Esophagus squamous epithelium (tissue), 5 donors: Measurements from ENCODE around the gene CCDC171. TPM values are rescaled to one million over a fixed set of nuclear protein-coding genes. Genes with fewer than 3 reads are reported as not detected.

Experiments
- DNase-seq: peaks from one replicate; lab custom pipeline; 2025; lab: John Stamatoyannopoulos, UW
- H3K27ac ChIP-seq, 4 donors: fragments of 200-600 bp; sonication (generic); one replicate each; pipeline ENCODE4 v1.5.1; 2016 to 2019; ENCODE audit warnings: mild to moderate bottlenecking in 1 of 4
- H3K27me3 ChIP-seq, 4 donors: fragments of 200-600 bp; sonication (generic); 1 replicate in 3 of 4; 2 replicates in 1 of 4; pipeline versions ENCODE4 v1.5.1 to v1.6.0; 2017 to 2021; ENCODE audit warnings: antibody characterized with exemption in 1 of 4
- H3K36me3 ChIP-seq, 3 donors: fragments of 200-600 bp; sonication (generic); one replicate each; pipeline ENCODE4 v1.5.1; 2016 to 2019
- H3K4me1 ChIP-seq, 3 donors: fragments of 200-600 bp; sonication (generic); one replicate each; pipeline ENCODE4 v1.5.1; 2017 to 2019
- H3K4me3 ChIP-seq, 4 donors: fragments of 200-600 bp; sonication (generic); 1 replicate in 3 of 4; 2 replicates in 1 of 4; pipeline ENCODE4 v1.5.1; 2016 to 2019; ENCODE audit warnings: mild to moderate bottlenecking in 2 of 4, moderate library complexity in 1 of 4
- H3K9me3 ChIP-seq, 3 donors: fragments of 200-600 bp; sonication (generic); one replicate each; pipeline ENCODE4 v1.5.1; 2016 to 2019
- POLR2A ChIP-seq, 4 donors: fragments of 450-650 bp; IDR thresholded peaks; one replicate each; pipeline ENCODE4 v1.6.1; 2017; ENCODE audit warnings: antibody characterized with exemption in 4 of 4, mild to moderate bottlenecking in 4 of 4, moderate library complexity in 3 of 4
- WGBS, 2 donors: methylation state at CpG; one replicate each; pipeline ENCODE4 v1.1.5; 2018; 5-methylcytosine and 5-hydroxymethylcytosine counted together
- intact Hi-C: fragments of 100-400 bp; cut with DNase I; formaldehyde crosslinking; loops from one replicate; pipeline ENCODE4 v1.15.0; 2022
- total RNA-seq, 4 donors: library from RNA; depleted of rRNA; stranded (reverse); fragments of >200 nt; gene quantifications; one replicate each; pipeline ENCODE4 v1.1.0, GENCODE V29; 2016
- TF ChIP-seq, protein P1 (sequence below), 6 experiments: fragments of 450-650 bp in 4 of 6; fragments of 200-600 bp in 2 of 6; sonication (generic) in 2 of 6; IDR thresholded peaks; one replicate each; pipeline ENCODE4 v1.5.1; 2016 to 2019; ENCODE audit warnings: antibody characterized with exemption in 6 of 6, mild to moderate bottlenecking in 4 of 6, moderate library complexity in 4 of 6
- donor health status: DM: yes; HTN: yes; CAD: no.

CCDC171 gene
- total RNA-seq, 4 donors from 2014 or later = 0.53 to 2.9 (median 1.6) TPM

DNA sequence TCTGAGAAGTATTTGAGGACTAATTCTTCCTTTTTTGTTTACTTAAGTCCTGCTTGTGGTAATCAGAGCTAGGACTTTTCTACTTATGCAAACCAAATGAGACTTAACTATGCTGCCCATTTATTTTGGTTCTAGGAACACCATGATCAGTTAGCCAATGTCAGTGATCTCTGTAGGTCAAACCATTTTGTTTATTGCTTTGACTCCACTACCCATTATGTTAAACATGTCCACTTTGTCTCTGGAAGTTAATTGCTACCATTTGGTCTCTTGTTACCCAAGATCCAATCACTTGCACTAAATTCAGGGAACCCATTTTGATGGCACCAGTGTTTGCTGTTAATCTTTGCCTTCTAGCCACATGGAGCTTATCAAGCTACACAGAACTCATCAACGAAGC, 161.9 kb downstream of the CCDC171 start:
- no peak for DNase-seq
- no peak for TF ChIP-seq POLR2A (IDR thresholded peaks at IDR 0.05)
- TF ChIP-seq, protein P1, sequence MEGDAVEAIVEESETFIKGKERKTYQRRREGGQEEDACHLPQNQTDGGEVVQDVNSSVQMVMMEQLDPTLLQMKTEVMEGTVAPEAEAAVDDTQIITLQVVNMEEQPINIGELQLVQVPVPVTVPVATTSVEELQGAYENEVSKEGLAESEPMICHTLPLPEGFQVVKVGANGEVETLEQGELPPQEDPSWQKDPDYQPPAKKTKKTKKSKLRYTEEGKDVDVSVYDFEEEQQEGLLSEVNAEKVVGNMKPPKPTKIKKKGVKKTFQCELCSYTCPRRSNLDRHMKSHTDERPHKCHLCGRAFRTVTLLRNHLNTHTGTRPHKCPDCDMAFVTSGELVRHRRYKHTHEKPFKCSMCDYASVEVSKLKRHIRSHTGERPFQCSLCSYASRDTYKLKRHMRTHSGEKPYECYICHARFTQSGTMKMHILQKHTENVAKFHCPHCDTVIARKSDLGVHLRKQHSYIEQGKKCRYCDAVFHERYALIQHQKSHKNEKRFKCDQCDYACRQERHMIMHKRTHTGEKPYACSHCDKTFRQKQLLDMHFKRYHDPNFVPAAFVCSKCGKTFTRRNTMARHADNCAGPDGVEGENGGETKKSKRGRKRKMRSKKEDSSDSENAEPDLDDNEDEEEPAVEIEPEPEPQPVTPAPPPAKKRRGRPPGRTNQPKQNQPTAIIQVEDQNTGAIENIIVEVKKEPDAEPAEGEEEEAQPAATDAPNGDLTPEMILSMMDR (IDR thresholded peaks at IDR 0.05) = no peak
- intact Hi-C loops = no loop called here
- peaks cover 0 to 6% (median 0%) of the 10 kb centered on the region in 3 donors for H3K36me3 ChIP-seq
- no peak overlapping the region for H3K4me3 ChIP-seq
- 73 to 78% methylated on average over 1 of the region's 1 CpG for WGBS, 2 donors
- H3K27ac ChIP-seq = no peak overlapping the region
- no peaks in the 10 kb centered on the region for H3K9me3 ChIP-seq
- H3K27me3 ChIP-seq = no peaks in the 10 kb centered on the region
- H3K4me1 ChIP-seq = no peaks in the 10 kb centered on the region

DNA sequence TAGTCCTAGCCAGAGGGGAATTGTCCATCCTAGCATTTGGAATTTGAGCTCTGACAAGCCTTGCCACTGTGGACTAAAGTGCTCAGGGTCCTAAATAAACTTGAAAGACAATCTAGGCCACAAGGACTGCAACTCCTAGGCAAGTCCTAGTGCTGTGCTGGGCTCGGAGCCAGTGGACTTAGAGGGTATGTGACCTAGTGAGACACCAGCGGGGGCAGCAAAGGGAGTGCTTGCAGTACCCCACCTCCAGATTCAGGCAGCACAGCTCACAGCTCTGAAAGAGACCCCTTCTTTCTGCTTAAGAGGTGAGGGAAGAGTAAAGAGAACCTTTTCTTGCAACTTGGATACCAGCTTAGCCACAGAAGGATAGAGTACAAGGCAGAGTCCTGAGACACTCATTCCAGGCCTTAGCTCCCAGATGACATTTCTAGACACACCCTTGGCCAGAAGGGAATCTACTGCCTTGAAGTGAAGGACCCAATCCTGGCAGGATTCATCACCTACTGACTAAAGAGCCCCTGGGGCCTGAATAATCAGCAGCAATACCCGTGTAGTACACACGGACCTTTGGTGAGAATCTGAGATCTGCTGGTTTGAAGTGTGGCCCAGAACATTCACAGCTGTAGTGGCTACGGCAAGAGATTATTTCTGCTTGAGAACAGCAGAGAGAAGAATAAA, 164.6 kb downstream of the CCDC171 start:
- Histone ChIP-seq H3K27ac (no peak overlapping the region), H3K4me3 (no peak overlapping the region), H3K9me3 (no peaks in the 10 kb centered on the region), H3K4me1 (no peaks in the 10 kb centered on the region), H3K27me3 (no peaks in the 10 kb centered on the region), H3K36me3 (peaks cover 0 to 6% (median 0%) of the 10 kb centered on the region in 3 donors)
- no peak for DNase-seq
- 92 to 100% methylated on average over 2 to 5 of the region's 5 CpGs for WGBS, 2 donors
- TF ChIP-seq, protein P1 (IDR thresholded peaks at IDR 0.05) = no peak
- no peak for TF ChIP-seq POLR2A (IDR thresholded peaks at IDR 0.05)
- intact Hi-C loops = no loop called here

DNA sequence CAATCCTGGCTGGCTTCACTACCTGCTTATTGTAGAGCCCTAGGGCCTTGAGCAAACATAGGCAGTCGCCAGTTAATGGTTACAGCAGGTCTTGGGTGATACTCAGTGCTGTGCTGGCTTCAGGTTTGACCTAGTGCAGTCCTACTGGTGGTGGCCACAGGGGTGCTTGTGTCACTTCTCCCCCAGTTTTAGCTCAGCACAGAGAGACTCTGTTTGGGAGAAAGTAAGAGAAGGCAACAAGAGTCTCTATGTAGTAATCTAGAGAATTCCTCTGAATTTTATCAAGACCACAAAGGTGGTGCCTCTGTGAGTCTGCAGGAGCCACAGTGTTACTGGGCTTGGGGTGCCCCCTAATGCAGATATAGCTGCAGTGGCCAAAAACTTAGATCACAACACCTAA, 165.6 kb downstream of the CCDC171 start:
- Histone ChIP-seq H3K4me1 (no peaks in the 10 kb centered on the region), H3K27me3 (no peaks in the 10 kb centered on the region), H3K36me3 (peaks cover 0 to 6% (median 0%) of the 10 kb centered on the region in 3 donors), H3K4me3 (no peak overlapping the region), H3K27ac (no peak overlapping the region), H3K9me3 (no peaks in the 10 kb centered on the region)
- intact Hi-C loops = no loop called here
- no peak for DNase-seq
- 60 to 82% methylated on average over 1 of the region's 1 CpG for WGBS, 2 donors
- no peak for TF ChIP-seq POLR2A (IDR thresholded peaks at IDR 0.05)
- TF ChIP-seq, protein P1 (IDR thresholded peaks at IDR 0.05) = no peak

DNA sequence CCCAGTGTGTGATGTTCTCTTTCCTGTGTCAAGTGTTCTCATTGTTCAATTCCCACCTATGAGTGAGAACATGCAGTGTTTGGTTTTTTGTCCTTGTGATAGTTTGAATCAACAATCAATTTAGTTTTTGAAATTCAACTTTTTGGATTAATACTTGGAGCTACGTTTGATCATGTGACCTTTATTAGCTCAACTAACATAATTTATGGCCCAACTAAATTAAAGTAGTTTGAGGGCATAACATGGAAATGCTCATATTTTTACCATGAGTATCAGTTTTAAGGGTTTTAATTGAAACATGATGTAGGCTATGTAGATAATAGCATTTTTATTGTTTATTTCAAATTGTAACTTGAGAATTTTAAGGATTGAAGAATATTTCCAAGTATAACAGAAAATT, 168.0 kb downstream of the CCDC171 start:
- intact Hi-C loops = no loop called here
- H3K27ac ChIP-seq = no peak overlapping the region

DNA sequence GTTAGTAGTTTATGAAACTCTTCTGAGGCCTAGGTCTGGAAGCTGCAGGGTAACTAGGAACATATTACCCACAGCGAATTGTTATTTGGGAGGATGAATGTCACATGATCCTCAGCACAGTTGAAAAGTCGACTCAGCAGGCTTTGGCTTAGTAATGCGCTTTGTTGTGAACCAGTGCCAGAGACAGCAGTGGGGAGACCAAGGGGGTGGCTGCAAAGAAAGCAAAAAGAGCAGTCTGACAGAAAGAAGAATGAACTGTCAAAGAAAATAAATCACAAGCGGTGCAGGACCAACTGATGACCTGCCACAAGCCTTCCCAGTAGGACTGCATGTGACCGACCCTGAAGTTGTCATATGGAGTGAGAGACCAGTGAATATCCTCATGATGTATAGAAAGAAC, 170.0 kb downstream of the CCDC171 start:
- no peaks in the 10 kb centered on the region for H3K9me3 ChIP-seq
- H3K27me3 ChIP-seq = no peaks in the 10 kb centered on the region
- no peak for DNase-seq
- TF ChIP-seq POLR2A (IDR thresholded peaks at IDR 0.05) = no peak
- TF ChIP-seq, protein P1 (IDR thresholded peaks at IDR 0.05) = no peak
- peaks cover 0 to 4% (median 0%) of the 10 kb centered on the region in 3 donors for H3K36me3 ChIP-seq
- H3K4me1 ChIP-seq = peaks cover 0 to 17% (median 0%) of the 10 kb centered on the region in 3 donors
- H3K27ac ChIP-seq = no peak overlapping the region
- 56 to 59% methylated on average over 5 of the region's 5 CpGs for WGBS, 2 donors
- H3K4me3 ChIP-seq = no peak overlapping the region
- intact Hi-C loops = no loop called here

More for the DNA sequence above, 168.0 kb downstream of the CCDC171 start:
- Histone ChIP-seq H3K4me1 (peaks cover 0 to 13% (median 0%) of the 10 kb centered on the region in 3 donors), H3K9me3 (no peaks in the 10 kb centered on the region), H3K36me3 (peaks cover 0 to 6% (median 0%) of the 10 kb centered on the region in 3 donors), H3K27me3 (no peaks in the 10 kb centered on the region), H3K4me3 (no peak overlapping the region)
- 71 to 84% methylated on average over 1 of the region's 1 CpG for WGBS, 2 donors
- no peak for DNase-seq
- no peak for TF ChIP-seq POLR2A (IDR thresholded peaks at IDR 0.05)
- TF ChIP-seq, protein P1 (IDR thresholded peaks at IDR 0.05) = no peak
